GM19328 (cell line): ENCODE data around the gene MEF2C.
"Not testable (repeated sequence)": the region's sequence is repeated elsewhere in the genome, so short reads cannot be mapped to it uniquely, and the experiment has no call there.

Experiments used
- ATAC-seq: cut with Tn5 transposase; IDR thresholded peaks from one replicate; pipeline ENCODE4 v1.9.1; 2021; ENCODE audit warnings: mild to moderate bottlenecking, moderate library complexity; ENCODE audit not compliant: unreplicated experiment

MEF2C gene

DNA sequence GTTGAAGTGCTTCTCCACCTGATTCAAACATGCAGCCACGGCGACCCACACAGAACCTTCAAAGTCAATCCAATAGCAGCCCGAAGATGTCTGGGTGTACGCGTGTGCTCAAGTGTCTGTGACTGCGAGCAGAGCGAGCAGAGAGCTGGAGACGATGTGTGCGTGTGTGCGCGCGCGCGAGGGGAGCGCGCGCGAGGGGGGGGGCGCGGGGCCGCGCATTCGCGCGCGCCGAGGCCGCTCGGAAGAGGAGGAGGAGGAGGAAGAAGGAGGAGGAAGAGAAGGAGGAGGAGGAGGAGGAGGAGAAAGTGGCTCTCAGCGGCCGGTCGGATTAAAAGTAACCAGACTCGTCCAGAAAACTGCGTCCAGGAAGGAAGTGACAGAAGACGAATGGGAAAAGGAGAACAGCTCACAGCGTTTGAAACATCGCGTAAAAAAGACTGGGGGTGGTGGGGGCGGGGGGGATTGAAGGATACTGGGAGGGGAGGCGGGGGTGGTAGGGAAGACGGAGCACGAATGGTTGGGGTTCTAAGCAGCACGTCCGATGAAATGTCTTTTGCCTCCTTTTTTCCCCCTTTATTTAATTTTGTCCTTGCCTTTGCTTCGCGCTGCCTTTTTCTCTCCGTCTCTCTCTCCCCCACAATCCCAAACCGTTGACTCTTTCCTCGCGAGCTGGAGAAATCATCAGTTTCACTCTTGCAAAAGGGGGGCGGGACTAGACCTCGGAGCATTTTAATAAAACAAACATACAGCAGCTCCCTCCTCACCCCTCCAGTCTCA is at the start of gene MEF2C:
TSS of gene MEF2C (minus strand) at position 126 of the 777 bp plus-strand sequence. CDS start 59,396 bp downstream, outside the sequence.
- no peak for ATAC-seq

DNA sequence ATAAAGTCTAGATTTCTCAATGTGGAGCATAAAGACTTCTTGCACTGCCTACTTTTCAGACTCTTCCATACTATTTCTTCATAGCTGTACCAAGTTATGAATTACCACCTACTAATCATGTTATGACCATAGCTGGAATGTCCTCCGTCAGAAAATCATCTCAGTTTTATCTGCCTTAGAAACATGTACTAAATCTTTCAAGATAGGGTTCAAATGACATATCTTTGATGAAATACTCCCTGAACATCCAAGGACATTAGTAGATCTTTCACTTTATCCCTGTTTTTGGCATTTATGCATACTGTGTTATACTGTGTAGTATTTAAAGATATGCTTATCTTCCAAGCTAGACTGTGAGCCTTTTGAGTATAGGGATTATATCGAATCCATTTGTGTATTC is 49.6 kb upstream of the MEF2C start:
- ATAC-seq, result no peak

DNA sequence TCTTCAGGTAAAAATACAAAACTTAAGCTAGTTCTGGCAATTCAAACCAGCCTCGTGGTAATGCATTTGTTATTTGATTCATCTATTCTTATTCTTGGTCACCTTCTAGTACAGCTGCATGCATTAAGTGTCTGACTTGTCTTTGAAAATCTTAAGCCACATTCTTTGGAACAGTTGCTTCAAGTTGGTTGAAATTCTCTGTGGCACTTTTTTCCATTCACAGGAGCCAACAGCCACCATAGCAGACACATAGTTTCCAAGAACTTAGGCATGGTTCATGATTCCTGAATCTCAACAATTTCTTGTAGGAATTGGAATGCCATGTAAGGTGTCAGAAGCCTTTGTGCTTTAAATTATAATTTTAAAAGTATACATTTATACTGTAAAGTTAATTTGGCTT is 47.4 kb upstream of the MEF2C start:
- no peak for ATAC-seq

DNA sequence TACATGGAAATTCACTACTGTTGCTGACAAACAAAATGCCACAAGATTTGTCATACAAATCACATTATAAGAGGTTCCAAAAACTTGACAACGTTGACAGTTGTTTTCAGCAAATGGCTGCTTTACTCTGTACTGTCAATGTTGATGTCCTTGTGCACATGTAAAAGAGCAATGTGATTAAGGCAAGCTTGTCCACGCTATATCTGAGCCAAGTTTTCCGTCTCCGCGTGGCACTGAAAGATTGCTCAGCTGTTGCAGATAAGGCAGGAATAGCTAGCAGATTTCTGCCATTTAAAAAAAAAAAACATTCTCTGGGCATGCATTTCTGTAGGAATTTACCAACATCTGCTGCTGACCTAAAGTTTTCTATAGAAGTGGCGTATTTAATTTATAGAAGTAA is 46.4 kb upstream of the MEF2C start:
- ATAC-seq, result no peak

DNA sequence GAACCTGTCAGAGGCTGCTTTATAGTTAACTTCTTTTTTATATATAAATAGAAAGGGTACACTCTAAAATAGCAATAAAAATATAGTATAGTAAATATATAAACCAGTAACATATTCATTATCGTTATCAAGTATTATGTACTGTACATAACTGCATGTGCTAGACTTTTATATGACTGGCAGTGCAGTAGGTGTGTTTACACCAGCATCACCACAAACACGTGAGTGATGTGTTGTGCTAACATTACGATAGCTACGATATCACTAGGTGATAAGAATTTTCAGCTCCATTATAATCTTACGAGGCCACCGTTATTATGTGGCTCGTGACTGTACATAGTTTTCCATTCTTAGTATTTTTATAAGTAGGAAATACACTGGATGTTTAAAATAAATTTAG is 43.8 kb upstream of the MEF2C start:
- ATAC-seq, result no peak

DNA sequence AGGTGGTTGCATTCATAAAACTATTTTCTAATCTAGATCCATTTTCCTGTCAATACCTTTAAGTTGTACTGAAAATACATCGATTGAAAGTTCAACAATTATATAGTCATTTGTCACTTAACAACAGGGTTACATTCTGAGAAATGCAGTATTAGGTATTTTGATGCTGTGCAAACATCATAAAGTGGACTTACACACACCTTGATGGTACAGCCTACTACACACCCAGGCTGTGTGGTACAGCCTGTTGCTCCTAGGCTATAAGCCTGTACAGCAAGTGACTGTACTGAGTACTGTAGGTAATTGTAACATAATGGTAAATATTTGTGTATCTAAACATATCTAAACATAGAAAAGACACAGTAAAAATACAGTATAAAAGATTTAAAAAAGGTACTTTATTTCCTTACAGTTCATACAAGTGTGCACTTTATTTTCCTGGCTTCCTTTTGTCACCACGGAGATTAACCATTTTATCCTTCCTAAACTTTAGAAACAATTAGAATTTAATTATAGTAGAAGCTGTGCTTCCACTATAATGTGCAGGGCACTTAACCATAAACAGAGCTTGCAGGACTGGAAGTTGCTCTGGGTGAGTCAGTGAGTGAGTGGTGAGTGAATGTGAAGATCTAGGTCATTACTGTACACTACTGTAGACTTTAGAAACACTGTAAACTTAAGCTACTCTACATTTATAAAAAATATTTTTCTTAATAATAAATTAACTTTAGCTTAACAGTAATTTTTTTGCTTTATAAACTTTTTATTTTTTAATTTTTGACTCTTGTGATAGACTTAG is 42.9 kb upstream of the MEF2C start:
- ATAC-seq, result no peak

DNA sequence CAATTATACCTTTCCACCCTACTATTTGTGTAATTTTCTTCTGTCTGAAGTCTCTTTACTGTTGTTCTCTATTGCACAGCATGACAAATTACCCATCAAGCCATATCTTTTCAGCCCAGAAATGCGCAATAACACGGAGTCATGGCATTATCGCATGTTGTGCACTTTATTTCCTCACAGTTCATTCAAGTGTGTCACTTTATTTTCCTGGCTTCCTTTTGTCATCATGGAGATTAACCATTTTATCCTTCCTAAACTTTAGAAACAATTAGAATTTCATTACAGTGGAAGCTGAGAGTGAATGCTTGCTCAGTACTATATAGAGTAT is 41.3 kb upstream of the MEF2C start:
- ATAC-seq, result no peak

DNA sequence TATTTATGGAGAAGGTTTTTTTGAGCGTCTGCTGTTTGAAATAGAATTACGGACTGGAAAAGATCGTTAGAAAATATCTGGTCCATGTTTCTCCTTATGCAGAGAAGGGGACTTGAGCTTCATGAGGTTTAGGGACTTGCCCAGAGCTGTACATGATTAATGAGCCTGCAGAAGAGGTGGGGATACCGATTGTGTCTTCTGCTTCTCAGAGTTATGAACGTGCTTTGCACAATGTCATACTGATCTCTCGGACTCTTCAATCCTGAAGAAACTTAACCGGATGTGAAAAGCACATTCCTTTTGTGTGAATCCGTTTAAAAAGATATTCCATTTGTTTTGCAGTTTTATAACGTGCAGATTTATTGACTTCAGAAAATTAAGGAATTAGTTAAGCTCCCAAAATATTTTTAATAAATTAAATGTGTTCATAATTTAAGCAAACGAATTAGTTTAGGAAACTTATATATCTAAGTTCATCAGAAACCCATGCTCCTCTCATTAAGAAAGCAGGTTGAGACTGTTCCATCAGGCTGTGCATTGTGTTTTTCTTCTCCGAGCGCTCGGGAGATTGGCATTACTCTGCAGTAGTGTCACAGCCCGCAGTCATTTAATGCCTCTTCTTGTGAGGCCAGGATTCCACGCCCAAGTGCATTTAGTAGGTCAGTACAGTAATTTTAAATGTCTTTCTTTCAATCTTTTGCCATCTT is 40.8 kb upstream of the MEF2C start:
- ATAC-seq, result no peak

DNA sequence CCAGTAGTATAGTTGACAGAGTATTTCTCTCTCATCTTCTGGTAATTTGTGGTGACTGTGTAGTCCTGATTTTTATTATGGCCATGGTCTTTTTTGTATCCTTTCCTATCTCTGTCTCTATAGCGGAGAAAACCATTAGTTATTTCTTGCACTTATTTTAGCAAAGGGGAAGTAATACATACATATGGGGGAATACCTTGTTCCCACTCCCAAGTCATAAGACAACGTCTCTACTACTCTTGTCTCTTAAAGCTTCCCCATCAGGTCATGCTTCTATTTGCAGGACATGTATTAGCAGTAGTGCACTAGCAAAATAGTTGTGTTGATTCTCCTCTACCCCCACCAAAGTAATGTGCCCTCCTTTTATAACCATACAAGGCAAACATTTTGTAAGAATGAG is 29.8 kb upstream of the MEF2C start:
- ATAC-seq, result not testable (repeated sequence)

DNA sequence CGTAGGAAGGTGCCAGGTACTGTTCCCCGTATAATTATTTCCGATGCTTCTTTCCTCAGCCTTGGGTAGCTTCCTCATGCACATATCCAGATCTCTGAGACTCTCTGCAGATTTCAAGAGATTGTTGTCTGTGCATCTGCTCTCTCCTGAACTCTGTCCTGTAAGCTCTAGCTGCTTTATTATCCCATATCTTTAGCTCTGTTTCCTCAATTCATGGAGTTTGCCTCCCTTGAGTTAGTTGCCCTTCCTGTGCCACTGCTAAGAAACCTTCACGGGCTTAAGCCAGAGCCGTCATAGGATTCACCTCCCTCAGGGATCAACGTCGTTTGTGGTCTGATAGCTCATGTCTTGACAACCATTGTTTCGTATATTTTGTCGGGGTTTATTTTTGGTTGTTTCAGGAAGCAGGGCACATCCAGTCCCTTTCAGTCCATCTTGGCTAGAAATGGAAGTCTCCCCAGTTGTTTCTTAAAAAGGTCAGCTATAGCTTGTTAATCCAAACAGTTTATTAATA is 28.1 kb upstream of the MEF2C start:
- not testable (repeated sequence) for ATAC-seq

DNA sequence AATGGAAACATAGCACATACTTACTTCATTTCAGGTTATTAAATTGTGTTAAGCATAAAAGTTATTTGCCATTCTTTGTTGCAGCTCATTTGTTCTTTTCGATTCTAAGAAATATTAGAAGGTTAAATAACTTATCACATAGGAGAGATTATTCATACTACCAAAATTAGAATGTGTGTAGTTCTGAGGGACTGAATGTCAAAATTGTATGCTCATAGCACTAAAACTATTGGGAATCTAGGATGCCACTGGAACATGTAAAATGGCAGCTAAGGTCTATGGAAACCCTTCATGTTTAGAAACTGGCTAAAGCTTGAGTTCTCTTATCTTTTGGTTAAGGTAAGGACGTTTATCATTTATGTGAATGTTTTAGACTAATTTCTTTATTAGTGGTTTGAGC is 21.5 kb upstream of the MEF2C start:
- not testable (repeated sequence) for ATAC-seq

DNA sequence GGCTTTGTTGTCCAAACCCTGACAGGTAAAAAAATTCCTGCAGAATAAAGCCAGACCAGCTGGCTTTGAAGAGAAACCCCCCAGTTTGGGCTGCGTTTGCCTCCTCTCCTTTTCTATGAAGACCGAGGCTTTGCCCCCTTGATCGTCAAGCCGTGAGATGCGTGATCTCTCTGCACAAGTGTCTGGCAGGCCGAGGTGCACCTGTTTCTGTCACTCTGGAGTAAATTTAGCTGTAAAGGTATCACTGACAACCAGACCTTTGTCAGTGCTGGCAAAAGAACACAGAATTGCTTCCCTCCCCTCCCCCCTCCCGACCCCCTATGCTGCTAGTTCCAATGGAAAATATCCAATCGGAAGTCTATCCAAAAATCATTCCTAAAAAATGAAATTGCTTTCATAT is 21.0 kb upstream of the MEF2C start:
- not testable (repeated sequence) for ATAC-seq

DNA sequence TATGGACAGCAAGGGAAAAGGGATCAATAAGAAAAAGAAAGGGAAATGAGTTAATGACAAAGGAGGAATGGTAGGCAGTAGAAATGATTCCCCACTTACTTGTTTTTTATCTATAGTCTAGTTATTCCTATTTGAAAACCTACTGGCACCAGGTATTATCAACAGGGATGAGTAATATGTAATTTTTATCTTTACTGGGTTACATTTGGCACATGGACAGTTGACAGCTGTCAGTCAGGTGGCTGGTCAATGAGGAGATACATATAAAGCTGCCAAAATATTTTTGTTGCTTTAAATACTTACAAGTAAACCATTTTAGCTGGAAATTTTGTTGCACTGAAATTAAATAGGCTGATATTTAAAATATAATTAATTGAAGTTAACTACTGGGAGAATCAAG is 18.1 kb upstream of the MEF2C start:
- ATAC-seq, result not testable (repeated sequence)

DNA sequence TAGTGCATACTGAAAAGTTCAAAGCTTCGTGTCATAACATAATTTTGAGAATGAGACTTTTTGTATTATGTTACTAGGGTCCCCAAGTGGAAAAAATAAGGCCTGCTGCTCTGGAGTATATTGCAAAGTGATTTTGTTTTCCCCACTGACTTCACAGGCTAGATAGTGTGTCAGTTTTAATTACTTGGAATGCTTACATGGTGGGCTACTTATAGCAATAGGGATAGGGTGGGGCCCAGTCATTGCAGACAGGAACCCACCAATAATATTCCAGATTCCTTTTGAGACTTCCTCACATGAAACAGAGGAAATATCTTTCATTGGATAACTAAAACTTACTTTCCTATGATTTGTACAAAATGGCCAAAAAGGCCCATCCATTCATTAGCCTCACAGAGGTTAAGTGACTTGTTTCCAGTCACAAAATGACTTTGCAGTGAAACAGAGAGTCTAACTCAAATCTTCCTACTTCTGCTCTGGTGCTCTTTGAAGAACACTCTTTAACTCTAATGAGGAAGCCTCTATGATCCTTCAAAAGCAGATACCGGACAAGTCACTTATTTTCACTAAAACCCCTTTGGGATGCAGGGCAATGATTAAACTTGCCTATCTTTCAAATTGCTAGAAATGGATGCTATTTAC is 16.2 kb upstream of the MEF2C start:
- no peak for ATAC-seq

DNA sequence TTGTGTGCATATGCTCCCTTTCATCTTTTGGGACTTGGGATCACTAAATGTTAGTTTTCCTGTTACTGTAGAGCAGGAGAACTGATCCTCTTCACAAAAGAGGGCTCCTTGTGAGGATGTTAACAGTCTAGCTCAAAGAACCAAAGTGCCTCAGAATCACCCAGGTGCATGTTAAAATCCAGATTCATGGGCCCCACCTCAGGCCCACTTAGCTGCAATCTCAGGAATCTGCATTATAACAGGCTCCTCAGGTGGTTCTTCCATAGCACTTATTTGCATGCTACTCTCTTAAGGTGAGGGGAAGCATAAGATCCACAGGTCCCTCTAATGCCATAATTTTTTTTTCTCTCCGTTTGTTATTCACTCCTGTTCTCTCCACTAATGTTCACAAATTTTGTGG is 14.8 kb upstream of the MEF2C start:
- ATAC-seq, result no peak

DNA sequence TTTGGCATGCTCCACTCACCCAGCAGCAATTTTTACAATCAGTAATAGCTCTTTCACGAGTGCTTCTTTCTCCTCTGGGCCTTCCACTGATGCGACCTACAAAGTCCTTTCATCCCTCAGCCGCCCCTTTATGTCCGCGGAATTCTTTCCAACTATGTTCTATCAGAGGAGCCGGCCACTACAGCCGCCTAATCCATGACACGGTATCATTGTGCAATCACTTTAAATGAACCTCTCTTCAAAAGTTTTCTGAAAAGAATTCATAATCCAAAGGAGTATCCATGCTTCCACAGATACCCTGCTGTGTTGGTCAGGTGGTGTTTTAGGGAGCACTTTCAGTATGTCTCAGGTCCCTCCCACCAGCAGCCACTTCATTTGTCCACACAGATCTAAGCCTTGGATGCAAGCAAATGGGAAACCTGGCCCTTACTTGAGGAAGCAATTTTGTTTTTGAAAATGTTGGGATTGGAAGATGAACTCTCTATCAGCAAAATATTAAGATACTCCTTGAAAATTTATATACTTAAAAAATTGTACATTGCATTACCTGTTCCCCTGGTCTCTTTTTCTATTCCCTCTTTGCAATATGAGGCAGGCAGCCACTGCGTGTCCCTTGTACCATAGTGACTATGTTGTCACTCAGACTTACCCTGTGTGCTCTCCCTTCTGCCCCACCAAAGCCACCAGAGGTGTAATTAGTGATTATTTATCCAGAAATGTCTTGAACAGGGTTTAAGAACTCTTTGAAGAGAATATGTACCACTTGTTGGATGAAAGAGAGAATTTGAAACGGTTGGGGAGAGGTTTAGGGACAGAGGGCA is 12.9 kb upstream of the MEF2C start:
- no peak for ATAC-seq

DNA sequence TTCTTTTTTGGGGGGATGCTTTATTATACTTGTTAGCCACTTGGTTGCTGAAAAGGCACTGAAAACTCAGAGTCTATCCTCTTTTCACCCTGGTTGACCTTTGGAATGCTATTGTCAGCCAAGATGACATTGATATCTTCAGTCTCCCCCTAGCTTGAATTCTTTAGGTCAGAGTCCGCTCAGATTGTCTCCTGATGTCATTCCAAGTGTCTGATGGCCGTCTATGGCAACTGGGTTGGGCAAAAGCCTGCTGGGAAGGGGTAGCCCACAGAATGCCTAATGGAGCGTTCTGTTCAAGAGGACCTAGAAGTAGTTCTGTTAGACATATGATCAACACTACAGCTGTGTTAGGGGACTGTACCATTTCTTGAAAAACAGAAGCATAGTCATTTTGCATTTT is 9.7 kb upstream of the MEF2C start:
- no peak for ATAC-seq

DNA sequence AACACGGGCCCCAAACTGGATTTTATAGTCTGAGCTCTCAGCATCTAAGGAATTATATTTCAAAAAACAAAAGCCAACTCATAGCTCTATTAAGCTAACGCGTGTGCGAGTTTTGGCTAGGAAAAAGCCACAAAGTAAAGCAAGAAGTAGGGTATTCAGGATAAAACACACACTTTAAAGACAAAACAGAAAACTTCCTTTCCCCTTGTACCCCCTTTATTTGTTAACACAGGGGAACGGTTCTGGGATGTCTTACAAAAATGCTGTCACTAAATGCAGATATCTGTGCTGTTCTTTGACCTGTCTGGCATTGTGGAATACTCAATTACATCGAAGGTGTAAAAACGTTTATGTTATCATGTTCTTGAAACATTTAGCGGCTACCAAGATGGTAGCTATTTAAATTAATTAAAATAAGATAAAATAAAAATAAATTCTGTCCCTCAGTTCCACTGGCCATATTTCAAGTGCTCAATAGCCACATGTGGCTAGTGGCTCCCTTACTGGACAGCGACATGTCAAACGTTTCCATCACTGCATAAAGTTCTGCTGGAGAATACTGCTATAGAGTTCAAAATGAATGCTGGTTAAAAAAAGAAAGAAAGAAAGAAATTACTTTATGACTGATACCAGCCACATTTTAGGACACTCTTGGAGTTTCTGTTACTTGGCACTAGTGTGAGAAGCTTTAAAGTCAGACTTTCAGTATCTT is 7.2 kb upstream of the MEF2C start:
- ATAC-seq, result no peak

DNA sequence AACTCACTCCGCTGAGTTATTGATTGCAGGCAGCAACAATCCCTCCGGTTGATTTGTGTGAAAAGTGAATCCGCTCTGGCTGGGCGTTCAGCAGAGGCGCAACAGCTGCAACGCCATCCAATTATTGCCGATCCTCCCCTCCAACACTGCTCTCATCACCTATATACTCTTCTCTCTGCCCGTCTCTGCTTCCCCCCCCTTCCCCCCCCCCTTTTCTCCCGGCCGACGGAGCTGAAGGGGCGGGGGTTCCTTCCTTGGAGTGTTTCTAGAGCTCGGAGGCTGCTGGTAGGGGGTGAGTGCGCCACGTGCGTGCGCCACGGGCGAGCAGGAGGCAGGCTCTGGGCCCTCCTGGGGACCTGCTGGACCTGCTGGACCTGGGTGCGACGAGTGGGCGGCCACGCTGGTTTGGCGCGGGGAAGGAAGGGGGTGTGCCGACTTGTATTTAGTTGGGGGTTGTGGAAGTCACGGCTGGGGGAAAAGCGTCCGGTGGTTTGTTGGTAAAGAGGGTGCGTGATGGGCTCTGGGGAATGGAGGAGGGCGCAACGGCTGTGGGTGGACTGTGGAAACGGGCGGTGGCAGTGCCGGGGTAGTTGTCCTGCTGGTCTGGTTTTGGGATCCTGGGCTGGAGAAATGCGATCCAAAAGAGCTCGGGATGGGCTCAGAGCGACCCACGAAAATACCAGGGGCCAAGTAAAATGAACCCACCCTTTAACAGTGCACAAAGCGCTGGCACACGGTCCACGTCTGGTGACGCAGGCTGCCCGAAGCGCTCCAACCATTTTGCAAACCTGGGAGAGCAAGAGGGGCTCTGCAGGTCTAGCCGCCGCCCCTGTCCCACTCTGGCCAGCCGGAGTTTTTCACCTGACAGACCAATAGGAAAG is 6.4 kb upstream of the MEF2C start:
- peak; percentile 37 for ATAC-seq
